ENCODE measurements around the gene MMP12.

DNA sequence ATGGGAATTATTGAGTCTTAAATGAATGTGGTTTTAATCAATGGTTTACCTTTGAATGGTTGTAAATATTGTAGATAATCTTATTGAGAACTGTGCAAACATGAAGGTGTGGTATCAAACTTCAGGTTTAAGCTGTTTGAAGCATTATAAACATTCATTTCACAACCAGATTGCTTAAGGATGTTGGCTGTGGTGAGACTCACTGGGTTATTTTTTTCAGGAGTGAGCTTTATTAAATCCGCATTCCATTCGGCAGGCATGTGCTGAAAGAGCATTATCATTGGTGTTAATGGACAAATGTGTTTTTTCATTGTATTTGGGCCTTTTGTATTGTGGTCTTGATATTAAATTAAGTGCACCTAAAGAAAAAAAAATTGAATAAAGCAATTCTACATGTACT is 41.1 kb downstream of the MMP12 start:
- TF ChIP-seq, protein P1, sequence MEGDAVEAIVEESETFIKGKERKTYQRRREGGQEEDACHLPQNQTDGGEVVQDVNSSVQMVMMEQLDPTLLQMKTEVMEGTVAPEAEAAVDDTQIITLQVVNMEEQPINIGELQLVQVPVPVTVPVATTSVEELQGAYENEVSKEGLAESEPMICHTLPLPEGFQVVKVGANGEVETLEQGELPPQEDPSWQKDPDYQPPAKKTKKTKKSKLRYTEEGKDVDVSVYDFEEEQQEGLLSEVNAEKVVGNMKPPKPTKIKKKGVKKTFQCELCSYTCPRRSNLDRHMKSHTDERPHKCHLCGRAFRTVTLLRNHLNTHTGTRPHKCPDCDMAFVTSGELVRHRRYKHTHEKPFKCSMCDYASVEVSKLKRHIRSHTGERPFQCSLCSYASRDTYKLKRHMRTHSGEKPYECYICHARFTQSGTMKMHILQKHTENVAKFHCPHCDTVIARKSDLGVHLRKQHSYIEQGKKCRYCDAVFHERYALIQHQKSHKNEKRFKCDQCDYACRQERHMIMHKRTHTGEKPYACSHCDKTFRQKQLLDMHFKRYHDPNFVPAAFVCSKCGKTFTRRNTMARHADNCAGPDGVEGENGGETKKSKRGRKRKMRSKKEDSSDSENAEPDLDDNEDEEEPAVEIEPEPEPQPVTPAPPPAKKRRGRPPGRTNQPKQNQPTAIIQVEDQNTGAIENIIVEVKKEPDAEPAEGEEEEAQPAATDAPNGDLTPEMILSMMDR (conservative IDR thresholded peaks at IDR 0.05; ENCODE audit: low read depth in 2 of 2): no peak
- TF ChIP-seq, protein P2, sequence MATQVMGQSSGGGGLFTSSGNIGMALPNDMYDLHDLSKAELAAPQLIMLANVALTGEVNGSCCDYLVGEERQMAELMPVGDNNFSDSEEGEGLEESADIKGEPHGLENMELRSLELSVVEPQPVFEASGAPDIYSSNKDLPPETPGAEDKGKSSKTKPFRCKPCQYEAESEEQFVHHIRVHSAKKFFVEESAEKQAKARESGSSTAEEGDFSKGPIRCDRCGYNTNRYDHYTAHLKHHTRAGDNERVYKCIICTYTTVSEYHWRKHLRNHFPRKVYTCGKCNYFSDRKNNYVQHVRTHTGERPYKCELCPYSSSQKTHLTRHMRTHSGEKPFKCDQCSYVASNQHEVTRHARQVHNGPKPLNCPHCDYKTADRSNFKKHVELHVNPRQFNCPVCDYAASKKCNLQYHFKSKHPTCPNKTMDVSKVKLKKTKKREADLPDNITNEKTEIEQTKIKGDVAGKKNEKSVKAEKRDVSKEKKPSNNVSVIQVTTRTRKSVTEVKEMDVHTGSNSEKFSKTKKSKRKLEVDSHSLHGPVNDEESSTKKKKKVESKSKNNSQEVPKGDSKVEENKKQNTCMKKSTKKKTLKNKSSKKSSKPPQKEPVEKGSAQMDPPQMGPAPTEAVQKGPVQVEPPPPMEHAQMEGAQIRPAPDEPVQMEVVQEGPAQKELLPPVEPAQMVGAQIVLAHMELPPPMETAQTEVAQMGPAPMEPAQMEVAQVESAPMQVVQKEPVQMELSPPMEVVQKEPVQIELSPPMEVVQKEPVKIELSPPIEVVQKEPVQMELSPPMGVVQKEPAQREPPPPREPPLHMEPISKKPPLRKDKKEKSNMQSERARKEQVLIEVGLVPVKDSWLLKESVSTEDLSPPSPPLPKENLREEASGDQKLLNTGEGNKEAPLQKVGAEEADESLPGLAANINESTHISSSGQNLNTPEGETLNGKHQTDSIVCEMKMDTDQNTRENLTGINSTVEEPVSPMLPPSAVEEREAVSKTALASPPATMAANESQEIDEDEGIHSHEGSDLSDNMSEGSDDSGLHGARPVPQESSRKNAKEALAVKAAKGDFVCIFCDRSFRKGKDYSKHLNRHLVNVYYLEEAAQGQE (IDR thresholded peaks at IDR 0.05; ENCODE audit: unreplicated experiment): no peak
- TF ChIP-seq EZH2 (IDR thresholded peaks at IDR 0.05; ENCODE audit: low read depth, unreplicated experiment) (no peak), POLR2AphosphoS5 (IDR thresholded peaks at IDR 0.05; ENCODE audit: low read depth) (no peak), EZH2phosphoT487 (IDR thresholded peaks at IDR 0.05; ENCODE audit: unreplicated experiment) (no peak), ZNF114 (CRISPR knock-in tag; IDR thresholded peaks at IDR 0.05) (no peak), STAT1 (IDR thresholded peaks at IDR 0.05; ENCODE audit: unreplicated experiment) (no peak), JUNB (IDR thresholded peaks at IDR 0.05; ENCODE audit: unreplicated experiment) (no peak), CREB1 (CRISPR knock-in tag; IDR thresholded peaks at IDR 0.05; ENCODE audit: low read depth) (no peak), ZNF331 (CRISPR knock-in tag; IDR thresholded peaks at IDR 0.05; ENCODE audit: low read depth) (no peak)
- TF ChIP-seq, protein P3, sequence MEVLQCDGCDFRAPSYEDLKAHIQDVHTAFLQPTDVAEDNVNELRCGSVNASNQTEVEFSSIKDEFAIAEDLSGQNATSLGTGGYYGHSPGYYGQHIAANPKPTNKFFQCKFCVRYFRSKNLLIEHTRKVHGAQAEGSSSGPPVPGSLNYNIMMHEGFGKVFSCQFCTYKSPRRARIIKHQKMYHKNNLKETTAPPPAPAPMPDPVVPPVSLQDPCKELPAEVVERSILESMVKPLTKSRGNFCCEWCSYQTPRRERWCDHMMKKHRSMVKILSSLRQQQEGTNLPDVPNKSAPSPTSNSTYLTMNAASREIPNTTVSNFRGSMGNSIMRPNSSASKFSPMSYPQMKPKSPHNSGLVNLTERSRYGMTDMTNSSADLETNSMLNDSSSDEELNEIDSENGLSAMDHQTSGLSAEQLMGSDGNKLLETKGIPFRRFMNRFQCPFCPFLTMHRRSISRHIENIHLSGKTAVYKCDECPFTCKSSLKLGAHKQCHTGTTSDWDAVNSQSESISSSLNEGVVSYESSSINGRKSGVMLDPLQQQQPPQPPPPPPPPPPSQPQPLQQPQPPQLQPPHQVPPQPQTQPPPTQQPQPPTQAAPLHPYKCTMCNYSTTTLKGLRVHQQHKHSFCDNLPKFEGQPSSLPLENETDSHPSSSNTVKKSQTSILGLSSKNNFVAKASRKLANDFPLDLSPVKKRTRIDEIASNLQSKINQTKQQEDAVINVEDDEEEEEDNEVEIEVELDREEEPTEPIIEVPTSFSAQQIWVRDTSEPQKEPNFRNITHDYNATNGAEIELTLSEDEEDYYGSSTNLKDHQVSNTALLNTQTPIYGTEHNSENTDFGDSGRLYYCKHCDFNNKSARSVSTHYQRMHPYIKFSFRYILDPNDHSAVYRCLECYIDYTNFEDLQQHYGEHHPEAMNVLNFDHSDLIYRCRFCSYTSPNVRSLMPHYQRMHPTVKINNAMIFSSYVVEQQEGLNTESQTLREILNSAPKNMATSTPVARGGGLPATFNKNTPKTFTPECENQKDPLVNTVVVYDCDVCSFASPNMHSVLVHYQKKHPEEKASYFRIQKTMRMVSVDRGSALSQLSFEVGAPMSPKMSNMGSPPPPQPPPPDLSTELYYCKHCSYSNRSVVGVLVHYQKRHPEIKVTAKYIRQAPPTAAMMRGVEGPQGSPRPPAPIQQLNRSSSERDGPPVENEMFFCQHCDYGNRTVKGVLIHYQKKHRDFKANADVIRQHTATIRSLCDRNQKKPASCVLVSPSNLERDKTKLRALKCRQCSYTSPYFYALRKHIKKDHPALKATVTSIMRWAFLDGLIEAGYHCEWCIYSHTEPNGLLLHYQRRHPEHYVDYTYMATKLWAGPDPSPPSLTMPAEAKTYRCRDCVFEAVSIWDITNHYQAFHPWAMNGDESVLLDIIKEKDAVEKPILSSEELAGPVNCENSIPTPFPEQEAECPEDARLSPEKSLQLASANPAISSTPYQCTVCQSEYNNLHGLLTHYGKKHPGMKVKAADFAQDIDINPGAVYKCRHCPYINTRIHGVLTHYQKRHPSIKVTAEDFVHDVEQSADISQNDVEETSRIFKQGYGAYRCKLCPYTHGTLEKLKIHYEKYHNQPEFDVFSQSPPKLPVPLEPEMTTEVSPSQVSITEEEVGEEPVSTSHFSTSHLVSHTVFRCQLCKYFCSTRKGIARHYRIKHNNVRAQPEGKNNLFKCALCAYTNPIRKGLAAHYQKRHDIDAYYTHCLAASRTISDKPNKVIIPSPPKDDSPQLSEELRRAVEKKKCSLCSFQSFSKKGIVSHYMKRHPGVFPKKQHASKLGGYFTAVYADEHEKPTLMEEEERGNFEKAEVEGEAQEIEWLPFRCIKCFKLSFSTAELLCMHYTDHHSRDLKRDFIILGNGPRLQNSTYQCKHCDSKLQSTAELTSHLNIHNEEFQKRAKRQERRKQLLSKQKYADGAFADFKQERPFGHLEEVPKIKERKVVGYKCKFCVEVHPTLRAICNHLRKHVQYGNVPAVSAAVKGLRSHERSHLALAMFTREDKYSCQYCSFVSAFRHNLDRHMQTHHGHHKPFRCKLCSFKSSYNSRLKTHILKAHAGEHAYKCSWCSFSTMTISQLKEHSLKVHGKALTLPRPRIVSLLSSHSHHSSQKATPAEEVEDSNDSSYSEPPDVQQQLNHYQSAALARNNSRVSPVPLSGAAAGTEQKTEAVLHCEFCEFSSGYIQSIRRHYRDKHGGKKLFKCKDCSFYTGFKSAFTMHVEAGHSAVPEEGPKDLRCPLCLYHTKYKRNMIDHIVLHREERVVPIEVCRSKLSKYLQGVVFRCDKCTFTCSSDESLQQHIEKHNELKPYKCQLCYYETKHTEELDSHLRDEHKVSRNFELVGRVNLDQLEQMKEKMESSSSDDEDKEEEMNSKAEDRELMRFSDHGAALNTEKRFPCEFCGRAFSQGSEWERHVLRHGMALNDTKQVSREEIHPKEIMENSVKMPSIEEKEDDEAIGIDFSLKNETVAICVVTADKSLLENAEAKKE (CRISPR knock-in tag; IDR thresholded peaks at IDR 0.05): no peak
- TF ChIP-seq, protein P4, sequence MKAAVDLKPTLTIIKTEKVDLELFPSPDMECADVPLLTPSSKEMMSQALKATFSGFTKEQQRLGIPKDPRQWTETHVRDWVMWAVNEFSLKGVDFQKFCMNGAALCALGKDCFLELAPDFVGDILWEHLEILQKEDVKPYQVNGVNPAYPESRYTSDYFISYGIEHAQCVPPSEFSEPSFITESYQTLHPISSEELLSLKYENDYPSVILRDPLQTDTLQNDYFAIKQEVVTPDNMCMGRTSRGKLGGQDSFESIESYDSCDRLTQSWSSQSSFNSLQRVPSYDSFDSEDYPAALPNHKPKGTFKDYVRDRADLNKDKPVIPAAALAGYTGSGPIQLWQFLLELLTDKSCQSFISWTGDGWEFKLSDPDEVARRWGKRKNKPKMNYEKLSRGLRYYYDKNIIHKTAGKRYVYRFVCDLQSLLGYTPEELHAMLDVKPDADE (IDR thresholded peaks at IDR 0.05): no peak
